H1 (cell line): ENCODE data around the gene DIP2C. TPM values are rescaled to one million over a fixed set of nuclear protein-coding genes. Genes with fewer than 3 reads are reported as not detected.

Experiments
- CTCF ChIA-PET: fragments of 300-600 bp; sonication (Branson Sonifier 250); formaldehyde crosslinking; loops from one replicate; lab custom pipeline; 2021; ENCODE audit not compliant: partially characterized antibody; lab: Charles Lee
- POLR2A ChIA-PET: fragments of 300-600 bp; sonication (Branson Sonifier 250); formaldehyde crosslinking; loops from one replicate; lab custom pipeline; 2021; ENCODE audit warnings: inconsistent platforms; ENCODE audit not compliant: partially characterized antibody; lab: Charles Lee
- DNase-seq, 2 experiments: peaks; one replicate each; pipeline versions ENCODE4 v3.0.0 to v3.0.0-alpha.2; 2010 to 2022; ENCODE audit warnings: low spot score in 2 of 2, low read depth in 1 of 2, mixed read lengths in 1 of 2
- FAIRE-seq: peaks from 2 replicates; lab custom pipeline; 2011; peaks lifted over from hg19 to GRCh38; lab: Jason Lieb, UNC
- H2AFZ ChIP-seq: 2 replicates; pipeline ENCODE4 v1.8.1; 2012; ENCODE audit warnings: low read length, inconsistent platforms
- H2AK5ac ChIP-seq: 2 replicates; pipeline ENCODE4 v1.6.1; 2013; ENCODE audit warnings: low read depth, low read length
- H2BK120ac ChIP-seq: replicated peaks from 2 replicates; pipeline ENCODE3; 2013; ENCODE audit warnings: low read depth, low read length, inconsistent platforms
- H2BK12ac ChIP-seq: 2 replicates; pipeline ENCODE4 v1.6.1; 2013; ENCODE audit warnings: low read depth, low read length
- H2BK15ac ChIP-seq: 2 replicates; pipeline ENCODE4 v1.6.1; 2013; ENCODE audit warnings: low read length
- H2BK20ac ChIP-seq: 2 replicates; pipeline ENCODE4 v1.6.1; 2013; ENCODE audit warnings: low read length
- H2BK5ac ChIP-seq: 2 replicates; pipeline ENCODE4 v1.6.1; 2013; ENCODE audit warnings: low read depth, low read length
- H3K14ac ChIP-seq: 2 replicates; pipeline ENCODE4 v1.6.1; 2013; ENCODE audit warnings: inconsistent platforms; ENCODE audit not compliant: insufficient read length
- H3K18ac ChIP-seq: 2 replicates; pipeline ENCODE4 v1.6.1; 2013; ENCODE audit warnings: low read length; ENCODE audit errors: extremely low read depth
- H3K23ac ChIP-seq: 2 replicates; pipeline ENCODE4 v1.6.1; 2013; ENCODE audit warnings: inconsistent platforms; ENCODE audit not compliant: insufficient read length
- H3K23me2 ChIP-seq: 2 replicates; pipeline ENCODE4 v1.6.1; 2013; ENCODE audit warnings: low read depth, low read length
- H3K27ac ChIP-seq: 2 replicates; pipeline ENCODE4 v1.6.1; 2011; ENCODE audit warnings: low read depth, low read length, inconsistent platforms
- H3K27me3 ChIP-seq, 4 experiments: replicated peaks in 1 of 4; 1 replicate in 1 of 4; 2 replicates in 3 of 4; pipeline versions ENCODE4 v1.6.1 to v1.8.1; 2011 to 2013; ENCODE audit warnings: low read length in 3 of 4, mild to moderate bottlenecking in 3 of 4, inconsistent platforms in 2 of 4, mixed read lengths in 2 of 4, moderate library complexity in 1 of 4; ENCODE audit not compliant: control insufficient read depth in 3 of 4, insufficient read depth in 3 of 4; ENCODE audit errors: extremely low read depth in 1 of 4
- H3K36me3 ChIP-seq, 4 experiments: 2 replicates each; pipeline versions ENCODE4 v1.6.1 to v1.8.1; 2011 to 2013; ENCODE audit warnings: mild to moderate bottlenecking in 4 of 4, low read length in 3 of 4, moderate library complexity in 2 of 4, control low read depth in 1 of 4, inconsistent platforms in 1 of 4; ENCODE audit not compliant: insufficient read depth in 4 of 4, control insufficient read depth in 2 of 4
- H3K4ac ChIP-seq: replicated peaks from 2 replicates; pipeline ENCODE3; 2013; ENCODE audit warnings: low read length, low read depth, mixed read lengths, inconsistent platforms; ENCODE audit not compliant: insufficient read length
- H3K4me1 ChIP-seq, 4 experiments: replicated peaks in 1 of 4; 1 replicate in 1 of 4; 2 replicates in 3 of 4; pipeline versions ENCODE4 v1.6.1 to v1.8.1; 2011 to 2013; ENCODE audit warnings: low read length in 3 of 4, inconsistent platforms in 2 of 4, mixed read lengths in 1 of 4; ENCODE audit not compliant: insufficient read depth in 4 of 4, control insufficient read depth in 3 of 4
- H3K4me2 ChIP-seq, 2 experiments: 2 replicates each; pipeline versions ENCODE4 v1.6.1 to v1.8.1; 2011 to 2013; ENCODE audit warnings: low read depth in 2 of 2, low read length in 2 of 2, control low read depth in 1 of 2, inconsistent platforms in 1 of 2, mild to moderate bottlenecking in 1 of 2; ENCODE audit not compliant: insufficient read depth in 1 of 2
- H3K4me3 ChIP-seq, 4 experiments: fragments of 200-600, 300-600 bp in 1 of 4; sonication (generic), shearing (Covaris generic), sonication (Bioruptor Twin) in 1 of 4; 2 replicates each; pipeline versions ENCODE4 v1.5.1 to v1.8.1; 2011 to 2016; ENCODE audit warnings: low read length in 4 of 4, low read depth in 3 of 4, control low read depth in 2 of 4, inconsistent platforms in 2 of 4, mild to moderate bottlenecking in 2 of 4, mixed read lengths in 1 of 4, moderate library complexity in 1 of 4; ENCODE audit not compliant: insufficient read depth in 2 of 4; ENCODE audit errors: extremely low read depth in 1 of 4
- H3K56ac ChIP-seq: replicated peaks from 2 replicates; pipeline ENCODE3; 2013; ENCODE audit warnings: low read depth, mild to moderate bottlenecking, mixed read lengths, low read length, inconsistent platforms; ENCODE audit not compliant: insufficient read length
- H3K79me1 ChIP-seq: 2 replicates; pipeline ENCODE4 v1.6.1; 2013; ENCODE audit warnings: low read depth, low read length, control low read depth
- H3K79me2 ChIP-seq, 2 experiments: 2 replicates each; pipeline versions ENCODE4 v1.6.1 to v1.8.1; 2012 to 2013; ENCODE audit warnings: low read length in 2 of 2, mild to moderate bottlenecking in 2 of 2, inconsistent platforms in 1 of 2; ENCODE audit not compliant: insufficient read depth in 2 of 2, control insufficient read depth in 1 of 2
- H3K9ac ChIP-seq, 4 experiments: replicated peaks in 1 of 4; 1 replicate in 1 of 4; 2 replicates in 3 of 4; pipeline versions ENCODE4 v1.6.1 to v1.8.1; 2011 to 2013; ENCODE audit warnings: low read depth in 3 of 4, low read length in 3 of 4, control low read depth in 2 of 4, mild to moderate bottlenecking in 2 of 4, moderate library complexity in 2 of 4, inconsistent platforms in 1 of 4; ENCODE audit errors: extremely low read depth in 1 of 4
- H3K9me3 ChIP-seq, 2 experiments: 2 replicates each; pipeline versions ENCODE4 v1.6.1 to v1.8.1; 2012 to 2013; ENCODE audit warnings: mild to moderate bottlenecking in 2 of 2, moderate library complexity in 2 of 2, control low read depth in 1 of 2, inconsistent platforms in 1 of 2, low read depth in 1 of 2, low read length in 1 of 2, mixed read lengths in 1 of 2; ENCODE audit not compliant: insufficient read depth in 2 of 2
- H4K20me1 ChIP-seq, 2 experiments: replicated peaks in 1 of 2; 2 replicates each; pipeline versions ENCODE3 to v1.8.1; 2011 to 2013; ENCODE audit warnings: inconsistent platforms in 2 of 2, low read length in 2 of 2, mild to moderate bottlenecking in 1 of 2; ENCODE audit not compliant: insufficient read depth in 2 of 2, control insufficient read depth in 1 of 2
- H4K5ac ChIP-seq: 2 replicates; pipeline ENCODE4 v1.6.1; 2013; ENCODE audit warnings: low read length, low read depth, mixed read lengths, inconsistent platforms; ENCODE audit not compliant: insufficient read length
- H4K8ac ChIP-seq: 2 replicates; pipeline ENCODE4 v1.8.0; 2013; ENCODE audit warnings: mild to moderate bottlenecking, moderate library complexity, low read length, inconsistent platforms; ENCODE audit not compliant: insufficient read depth; ENCODE audit errors: extremely low read depth
- H4K91ac ChIP-seq: replicated peaks from 2 replicates; pipeline ENCODE3; 2013; ENCODE audit warnings: low read length, mixed read lengths, inconsistent platforms; ENCODE audit not compliant: insufficient read length
- ASH2L ChIP-seq: fragments of 200-600, 300-600 bp; sonication (generic); IDR thresholded peaks from one replicate; pipeline ENCODE4 v1.7.1; 2017; ENCODE audit warnings: low read length
- CHD2 ChIP-seq: IDR thresholded peaks from 2 replicates; pipeline ENCODE4 v1.6.1; 2012; ENCODE audit warnings: low read length, improper control_type of control experiment
- GABPA ChIP-seq: IDR thresholded peaks from 2 replicates; pipeline ENCODE4 v1.6.1; 2011; ENCODE audit warnings: mild to moderate bottlenecking, low read length, moderate library complexity, borderline replicate concordance; ENCODE audit not compliant: insufficient read depth
- MAFK ChIP-seq: IDR thresholded peaks from 2 replicates; pipeline ENCODE4 v1.6.1; 2012; ENCODE audit warnings: low read depth, mild to moderate bottlenecking, improper control_type of control experiment, low read length
- PHF8 ChIP-seq: fragments of 200-600 bp; sonication (generic); conservative IDR thresholded peaks from 2 replicates; pipeline ENCODE4 v1.7.1; 2012; ENCODE audit warnings: low read depth, mild to moderate bottlenecking, inconsistent platforms, low read length, moderate library complexity
- SAP30 ChIP-seq: fragments of 300-600 bp; sonication (generic); IDR thresholded peaks from 2 replicates; pipeline ENCODE4 v1.7.1; 2012; ENCODE audit warnings: low read length, moderate library complexity, mild to moderate bottlenecking, inconsistent platforms; ENCODE audit not compliant: insufficient read depth, insufficient replicate concordance
- SIRT6 ChIP-seq: IDR thresholded peaks from one replicate; pipeline ENCODE4 v1.7.1; 2012; ENCODE audit warnings: low read length, inconsistent platforms
- SRF ChIP-seq: IDR thresholded peaks from 2 replicates; pipeline ENCODE4 v1.6.1; 2011; ENCODE audit warnings: mild to moderate bottlenecking, low read depth, low read length, moderate library complexity
- TAF7 ChIP-seq: optimal IDR thresholded peaks from 2 replicates; pipeline ENCODE3; 2011; ENCODE audit warnings: low read depth, mild to moderate bottlenecking, inconsistent platforms, low read length, moderate library complexity, borderline replicate concordance
- ZNF274 ChIP-seq: IDR thresholded peaks from 2 replicates; pipeline ENCODE4 v1.7.0; 2012; ENCODE audit warnings: low read length, borderline replicate concordance; ENCODE audit errors: extremely low read depth
- WGBS, 2 experiments: shearing (Covaris generic) in 1 of 2; methylation state at CpG; one replicate each; pipeline versions ENCODE4 v1.1.6 to v1.1.7; 2013 to 2015; ENCODE audit warnings: low lambda C conversion rate in 2 of 2, mixed read lengths in 2 of 2, inconsistent platforms in 1 of 2, low coverage in 1 of 2, missing lambda C conversion rate in 1 of 2; ENCODE audit not compliant: insufficient replicate concordance in 2 of 2, insufficient coverage in 1 of 2, insufficient read length in 1 of 2; ENCODE audit errors: extremely low coverage in 1 of 2, missing lambda C conversion rate in 1 of 2; 5-methylcytosine and 5-hydroxymethylcytosine counted together
- polyA plus RNA-seq, 7 experiments: library from polyadenylated mRNA; depleted of rRNA in 3 of 7; stranded (reverse) in 5 of 7; unstranded in 2 of 7; fragments of >200 nt in 5 of 7; fragments of 200-250 nt in 2 of 7; gene quantifications; 1 replicate in 5 of 7; 2 replicates in 1 of 7; 4 replicates in 1 of 7; pipeline versions ENCODE4 v1.2.1 to v1.2.3, GENCODE V29; 2011 to 2013; ENCODE audit warnings: missing spikeins in 2 of 7, mixed read lengths in 2 of 7
- total RNA-seq: library from RNA; stranded (reverse); fragmentation: NEBNext Ultra II Directional; extraction: Animal tissue kit (Norgen Biotek cat#: 25700); gene quantifications from 2 replicates; pipeline ENCODE4 v1.2.1, GENCODE V29; 2021

Gene DIP2C
- total and polyA plus RNA-seq, 2 of the 8 experiments (the other 6 are each of a cell fraction or from before 2014, with no cell fraction given), result 3.8 to 9.3 TPM

DNA sequence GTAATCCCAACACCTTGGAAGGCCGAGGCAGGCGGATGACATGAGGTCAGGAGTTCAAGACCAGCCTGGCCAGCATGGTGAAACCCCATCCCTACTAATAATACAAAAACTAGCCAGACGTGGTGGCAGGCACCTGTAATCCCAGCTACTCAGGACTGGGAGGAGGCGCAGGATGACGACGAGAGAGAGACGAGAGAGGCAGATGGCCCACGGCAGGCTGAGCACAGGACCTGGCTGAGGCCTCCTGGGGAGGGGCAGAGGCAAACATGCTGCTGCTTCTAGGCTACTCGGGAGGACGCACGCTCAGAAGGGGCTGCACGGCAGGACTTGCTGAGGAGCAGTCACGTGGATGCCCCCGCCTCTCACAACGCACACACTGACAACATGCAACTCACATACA, 22.4 kb downstream of the DIP2C start:
- peaks cover 15 to 60% of the 10 kb centered on the region in 2 experiments for H3K79me2 ChIP-seq
- H3K9me3 ChIP-seq, result peaks cover 0 to 4% of the 10 kb centered on the region in 2 experiments; a peak in 3 of 4 replicates
- no peak overlapping the region for H2BK120ac ChIP-seq
- no peak overlapping the region for H3K4ac ChIP-seq
- peaks cover 27% of the 10 kb centered on the region for H3K79me1 ChIP-seq
- no peak overlapping the region; the same call in 1 of the 2 replicates for H2BK20ac ChIP-seq
- FAIRE-seq (no peak), DNase-seq (peak in 1 of 2 experiments; percentile 32)
- no peak overlapping the region for H4K91ac ChIP-seq
- no peak overlapping the region for H3K56ac ChIP-seq
- no peak overlapping the region for H3K18ac ChIP-seq
- ChIA-PET CTCF (interaction anchor here (0.6 to 1.1 kb wide), 2 partner anchors 78 to 281 kb away, joined by 3 read pairs; no protein-coding TSS in a partner anchor), POLR2A (no interaction called here)
- H3K27ac ChIP-seq, result no peak overlapping the region
- peak overlapping the region; percentile 84; the same call in 1 of the 2 replicates for H2AK5ac ChIP-seq
- no peak overlapping the region for H3K23ac ChIP-seq
- no peak overlapping the region for H2BK5ac ChIP-seq
- peaks cover 11% of the 10 kb centered on the region for H3K23me2 ChIP-seq
- no peak overlapping the region for H2BK12ac ChIP-seq
- peaks cover 0 to 2% (median 1%) of the 10 kb centered on the region in 4 experiments; a peak in 4 of 7 replicates for H3K4me1 ChIP-seq
- H4K20me1 ChIP-seq, result peaks cover 9 to 29% of the 10 kb centered on the region in 2 experiments
- no peak overlapping the region for H3K4me3 ChIP-seq
- H3K14ac ChIP-seq, result no peak overlapping the region
- H4K5ac ChIP-seq, result no peak overlapping the region
- H3K27me3 ChIP-seq, result no peaks in the 10 kb centered on the region
- TF ChIP-seq GABPA (no peak), ASH2L (no peak), PHF8 (no peak), MAFK (no peak), ZNF274 (no peak), SAP30 (no peak), CHD2 (no peak), SRF (no peak), TAF7 (no peak), SIRT6 (no peak)
- no peak overlapping the region for H3K4me2 ChIP-seq
- H2BK15ac ChIP-seq, result no peak overlapping the region
- no peak overlapping the region for H2AFZ ChIP-seq
- no peaks in the 10 kb centered on the region; a peak in 2 of 8 replicates for H3K36me3 ChIP-seq
- no peak overlapping the region for H4K8ac ChIP-seq
- 95% methylated on average over 15 of the region's 15 CpGs; no CpG with 5 or more reads in 1 of the 2 experiments for WGBS, 2 experiments
- H3K9ac ChIP-seq, result no peak overlapping the region
